GM18873 (cell line): ENCODE measurements around the gene DCLRE1A.

ENCODE experiments used
- ATAC-seq: cut with Tn5 transposase; IDR thresholded peaks from one replicate; pipeline ENCODE4 v1.9.1; 2021; ENCODE audit warnings: mild to moderate bottlenecking, moderate library complexity, moderate number of reproducible peaks; ENCODE audit not compliant: unreplicated experiment, low FRiP score

DCLRE1A gene

DNA sequence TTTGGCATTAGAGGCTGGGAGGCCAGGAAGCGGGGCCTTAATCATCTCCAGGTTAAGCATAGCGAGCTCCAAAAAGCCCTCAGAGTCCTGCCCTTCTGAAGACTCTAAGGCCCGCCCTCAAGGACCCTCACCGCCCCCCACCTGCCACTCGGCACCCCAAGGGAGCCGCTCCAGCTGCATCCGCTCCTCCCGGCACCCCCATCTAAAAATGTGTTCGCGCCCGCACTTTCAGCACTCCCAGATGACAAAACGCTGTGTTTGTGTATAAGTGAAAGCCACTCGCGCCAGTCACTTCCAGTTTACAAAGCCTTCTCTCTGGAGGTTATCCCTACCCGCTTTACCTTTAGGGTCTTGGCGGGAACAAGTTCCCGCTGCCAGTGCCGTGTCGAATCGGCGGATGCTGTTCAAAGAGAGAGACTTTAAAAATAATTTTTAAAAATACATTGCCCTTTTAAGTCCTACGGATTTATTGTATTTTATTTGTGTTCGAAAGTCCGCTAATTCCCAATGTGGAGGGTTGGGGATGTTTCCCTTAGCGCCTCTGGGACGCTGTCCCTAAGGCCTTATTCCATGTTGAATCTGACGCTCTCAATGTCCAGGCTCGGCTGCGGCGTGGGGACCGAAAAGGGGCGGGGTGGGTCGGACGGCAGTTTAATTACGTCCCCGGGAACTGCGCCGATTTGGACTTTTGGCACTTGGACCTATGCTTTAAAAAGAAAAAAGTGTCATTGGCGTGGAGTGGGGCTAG, at the start of gene DCLRE1A, which contains the start of gene NHLRC2:
Gene DCLRE1A (minus strand): TSS at position 70 of the 748 bp plus-strand sequence. CDS start 900 bp downstream, outside the sequence.
Gene NHLRC2 (plus strand): TSS at position 649 of the 748 bp plus-strand sequence. CDS start 212 bp downstream, outside the sequence.
- ATAC-seq, result peak; percentile 28

DNA sequence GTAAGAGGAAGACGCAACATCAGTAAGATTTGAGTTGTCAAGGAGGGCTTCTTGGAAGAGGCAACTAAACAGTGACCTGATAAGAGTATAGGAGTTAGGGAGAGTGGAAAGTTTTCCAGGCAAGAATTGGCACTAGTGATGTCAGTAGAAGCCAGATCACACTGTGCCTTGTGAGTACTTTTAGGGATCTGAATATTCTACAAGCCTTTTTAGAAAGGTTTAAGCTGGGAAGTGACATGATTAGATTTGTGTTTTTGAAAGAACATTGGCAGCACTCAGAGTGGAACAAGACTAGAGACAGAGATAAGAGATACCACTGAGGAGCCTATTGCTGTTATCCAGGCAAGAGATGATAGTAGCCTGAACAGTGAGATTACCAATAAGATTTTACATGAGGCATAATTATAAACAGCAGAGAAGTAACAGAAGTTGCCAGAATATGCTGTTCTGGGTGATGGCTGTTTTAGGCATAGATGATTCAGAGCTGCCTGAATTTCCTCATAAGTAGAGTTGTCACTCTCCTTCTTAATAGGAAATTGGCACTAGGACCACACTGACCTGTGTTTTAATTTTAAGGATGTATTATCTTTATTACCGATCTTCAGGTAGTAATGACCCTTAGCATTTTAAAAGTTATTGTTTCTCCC, 46.2 kb upstream of the DCLRE1A start:
- ATAC-seq, result no peak

DNA sequence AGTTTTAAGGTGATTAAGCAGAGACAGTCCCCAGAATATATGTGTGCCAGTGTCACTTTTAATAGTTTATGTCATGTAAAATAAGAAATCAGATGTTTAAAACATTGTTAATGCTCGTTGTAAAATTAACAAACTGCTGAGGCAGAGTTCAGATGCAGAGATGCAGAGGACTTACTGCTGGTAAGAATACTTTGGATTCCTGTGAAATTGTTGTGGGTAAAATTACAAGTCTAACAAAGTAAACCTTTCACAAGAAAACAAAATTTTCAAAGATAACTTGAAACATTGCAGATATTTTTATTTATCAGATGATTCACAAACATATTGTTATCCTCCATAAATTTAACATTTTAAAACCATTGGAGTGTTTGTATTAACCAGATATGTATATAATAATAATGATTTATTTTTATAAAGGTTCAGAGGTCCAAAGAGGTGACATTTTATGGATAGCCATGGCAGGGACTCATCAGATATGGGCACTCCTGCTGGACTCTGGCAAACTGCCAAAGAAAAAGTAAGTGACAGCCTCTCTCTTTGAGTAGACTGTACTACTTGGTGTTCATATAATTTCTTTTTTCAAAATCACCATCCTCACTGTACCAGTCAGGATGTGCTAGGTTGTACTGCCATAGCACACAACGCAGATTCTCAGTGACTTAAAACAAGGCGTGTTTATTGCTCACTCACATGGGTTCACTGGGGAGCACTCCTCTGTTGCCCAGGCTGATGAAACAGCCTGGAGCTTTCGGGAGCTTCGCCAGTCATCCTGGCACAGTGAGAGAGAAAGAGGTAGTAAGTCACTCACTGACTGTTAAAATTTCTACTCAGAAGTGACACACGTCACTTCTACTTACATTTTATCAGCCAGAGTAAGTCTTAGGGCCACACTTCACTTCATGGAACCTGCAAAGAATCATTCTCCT, 44.1 kb upstream of the DCLRE1A start:
- no peak for ATAC-seq

DNA sequence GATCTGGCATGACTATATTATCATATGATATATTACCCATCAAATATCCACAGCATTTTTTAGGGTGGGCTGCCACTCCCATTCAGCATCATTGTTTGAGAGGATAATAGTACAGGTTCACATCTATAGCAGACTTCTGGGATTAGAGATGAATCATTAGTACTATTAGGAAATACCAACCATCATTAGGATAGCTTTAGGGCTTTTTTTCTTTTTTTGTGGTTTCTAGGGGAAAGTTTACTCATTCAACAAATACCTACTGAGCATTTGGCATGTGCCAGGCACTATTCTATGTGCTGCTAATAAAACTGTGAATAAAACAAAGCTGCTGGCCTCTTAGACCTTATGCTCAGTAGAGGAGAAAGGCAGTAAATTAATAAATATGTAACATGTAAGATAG, 41.1 kb upstream of the DCLRE1A start:
- no peak for ATAC-seq

DNA sequence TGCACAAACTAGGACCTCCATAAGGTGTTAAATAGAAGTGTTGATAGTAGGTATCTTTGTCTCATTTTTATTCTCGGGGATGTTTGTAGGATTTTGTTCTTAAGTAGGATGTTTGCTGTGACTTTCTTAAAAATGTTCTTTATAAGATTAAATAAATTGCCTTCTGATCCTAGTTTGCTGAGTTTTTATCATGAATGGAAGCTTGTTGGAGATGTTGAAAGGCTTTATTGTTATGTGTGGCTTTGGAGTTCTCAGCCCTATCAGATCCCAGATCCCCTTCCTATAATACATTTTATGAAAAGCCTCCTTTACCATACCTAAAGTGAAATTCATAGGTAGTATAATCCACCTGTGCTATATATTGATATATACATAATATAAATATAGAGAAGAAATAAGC, 40.7 kb upstream of the DCLRE1A start:
- ATAC-seq, result no peak

DNA sequence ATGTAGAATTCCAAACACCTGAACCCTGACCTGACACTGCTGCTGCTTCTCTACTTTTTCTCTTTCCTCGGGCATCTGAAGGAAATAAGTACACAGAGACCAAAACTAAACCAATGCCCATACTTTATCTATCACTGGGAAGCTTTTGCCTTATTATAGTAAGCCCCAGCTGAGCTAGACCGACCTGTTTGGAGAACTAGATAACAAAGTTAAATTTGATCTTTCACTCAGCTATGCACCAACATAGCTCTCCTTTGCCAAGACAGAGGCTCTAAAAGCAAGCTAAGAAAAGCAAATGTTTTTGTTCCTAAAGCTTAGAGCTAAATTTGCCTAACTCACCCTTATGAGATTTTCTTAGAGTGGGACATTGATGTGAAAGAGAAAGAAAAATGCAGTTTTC, 39.7 kb upstream of the DCLRE1A start:
- no peak for ATAC-seq

DNA sequence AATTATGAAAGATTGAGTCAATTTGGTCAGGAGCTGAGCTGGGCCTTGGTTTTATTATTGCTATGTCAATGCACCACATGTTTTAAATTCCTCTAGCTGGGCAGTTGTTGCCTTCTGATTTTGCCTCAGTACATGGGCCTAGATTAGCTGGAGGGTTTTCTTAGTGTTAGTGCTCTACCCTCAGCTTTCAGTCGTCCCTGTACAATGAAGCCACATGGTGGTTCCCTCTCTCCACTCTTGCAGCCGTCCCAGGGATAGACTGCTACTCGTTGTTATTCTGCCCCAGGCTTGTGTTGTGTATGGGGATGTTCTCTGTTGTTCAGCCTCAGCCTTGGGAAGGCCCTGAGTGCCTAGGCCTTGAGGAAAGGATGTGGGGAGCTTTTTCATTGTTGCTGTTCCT, 37.6 kb upstream of the DCLRE1A start:
- no peak for ATAC-seq

DNA sequence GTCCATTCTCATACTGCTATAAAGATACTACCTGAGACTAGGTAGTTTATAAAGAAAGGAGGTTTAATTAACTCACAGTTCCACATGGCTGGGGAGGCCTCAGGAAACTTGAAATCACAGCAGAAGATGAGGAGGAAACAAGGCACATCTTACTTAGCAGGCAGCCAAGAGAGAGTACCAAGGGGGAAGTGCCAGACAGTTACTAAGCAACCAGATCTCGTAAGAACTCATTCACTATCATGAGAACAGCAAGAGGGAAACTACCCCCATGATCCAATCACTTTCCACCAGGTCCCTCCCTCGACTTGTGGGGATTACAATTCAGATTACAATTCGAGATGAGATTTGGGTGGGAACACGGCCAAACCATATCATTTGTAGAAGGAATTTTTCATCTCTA, 36.9 kb upstream of the DCLRE1A start:
- ATAC-seq, result no peak

DNA sequence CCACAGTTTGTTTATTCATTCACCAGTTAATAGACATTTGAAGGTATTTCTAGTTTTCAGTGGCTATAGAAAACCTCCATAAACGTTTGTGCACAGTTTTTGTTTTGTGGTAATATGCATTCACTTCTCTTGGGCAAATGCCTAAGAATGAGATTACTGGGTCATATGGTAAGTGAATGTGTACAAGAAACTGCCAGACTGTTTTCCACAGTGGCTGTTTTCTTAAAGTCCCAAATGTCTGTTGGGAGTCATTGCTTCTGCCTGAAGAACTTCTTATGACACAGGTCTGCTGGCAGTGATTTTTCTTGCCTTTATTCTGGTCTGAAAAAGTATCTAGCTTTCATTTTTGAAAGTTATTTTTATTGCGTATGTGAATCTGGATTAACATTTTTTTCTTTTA, 36.0 kb upstream of the DCLRE1A start:
- ATAC-seq, result no peak

DNA sequence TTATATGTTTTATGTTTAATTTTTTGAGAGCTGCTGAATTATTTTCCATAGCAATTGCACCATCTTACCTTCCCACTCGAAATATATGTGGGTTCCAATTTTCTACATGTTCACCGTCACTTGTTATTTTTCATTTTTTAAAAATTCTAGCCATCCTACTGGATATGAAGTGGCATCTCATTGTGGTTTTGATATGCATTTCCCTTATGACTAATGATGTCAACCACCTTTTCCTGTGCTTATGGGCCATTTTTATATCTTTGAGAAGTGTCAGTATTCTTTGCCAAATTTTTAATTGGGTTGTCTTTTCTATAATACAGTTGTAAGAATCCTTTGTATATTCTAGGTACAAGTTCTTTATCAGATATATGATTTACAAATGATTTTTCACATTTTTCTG, 28.4 kb upstream of the DCLRE1A start:
- ATAC-seq, result no peak

DNA sequence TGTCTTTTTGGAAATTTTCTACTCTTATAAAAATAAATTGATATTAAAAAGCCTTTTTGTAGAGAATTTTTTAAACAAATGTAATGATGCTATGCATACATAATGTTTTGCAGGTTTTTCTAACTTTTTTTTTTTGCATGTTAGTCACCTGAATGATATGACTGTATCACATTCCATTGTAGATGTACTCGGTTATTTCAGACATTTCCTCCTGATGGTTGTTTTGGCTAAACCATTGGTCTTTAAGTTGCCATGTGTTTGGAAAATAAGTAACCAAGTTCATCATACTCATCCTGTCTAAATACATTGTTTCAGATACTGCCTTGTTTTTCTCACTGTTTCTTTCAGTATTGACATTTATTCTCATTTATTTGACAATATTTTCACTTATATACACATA, 26.4 kb upstream of the DCLRE1A start:
- ATAC-seq, result no peak

DNA sequence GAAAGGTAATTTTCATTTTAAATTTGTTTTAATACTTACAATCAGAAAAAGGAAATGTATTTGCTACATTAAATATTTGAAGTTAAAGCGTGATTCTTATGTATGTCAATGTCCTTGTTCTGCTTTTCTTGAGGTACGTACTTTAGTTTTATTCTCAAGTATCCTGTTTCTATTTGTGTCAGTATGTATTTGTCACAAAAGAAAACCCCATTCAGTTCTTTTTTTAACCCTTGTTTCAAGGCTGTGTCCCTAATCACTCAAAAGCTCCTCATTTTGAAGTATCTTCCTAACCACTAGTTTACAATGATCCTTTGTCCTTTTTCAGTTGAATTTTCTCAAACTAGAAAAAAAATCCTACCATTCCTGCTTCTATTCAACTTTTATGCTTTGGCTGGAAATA, 25.8 kb upstream of the DCLRE1A start:
- ATAC-seq, result peak; percentile 83

DNA sequence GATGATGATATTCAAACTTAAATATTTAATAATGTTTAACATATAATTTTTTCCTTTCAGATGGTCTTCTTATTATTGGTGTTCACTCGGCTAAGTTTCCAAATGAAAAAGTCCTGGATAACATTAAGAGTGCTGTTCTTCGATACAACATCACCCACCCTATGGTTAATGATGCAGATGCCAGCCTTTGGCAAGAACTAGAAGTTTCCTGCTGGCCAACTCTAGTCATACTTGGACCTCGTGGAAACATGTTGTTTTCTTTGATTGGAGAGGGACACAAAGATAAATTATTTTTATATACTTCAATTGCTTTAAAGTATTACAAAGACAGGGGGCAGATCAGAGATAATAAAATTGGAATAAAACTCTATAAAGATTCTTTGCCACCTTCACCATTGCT, 22.6 kb upstream of the DCLRE1A start:
- ATAC-seq, result no peak

DNA sequence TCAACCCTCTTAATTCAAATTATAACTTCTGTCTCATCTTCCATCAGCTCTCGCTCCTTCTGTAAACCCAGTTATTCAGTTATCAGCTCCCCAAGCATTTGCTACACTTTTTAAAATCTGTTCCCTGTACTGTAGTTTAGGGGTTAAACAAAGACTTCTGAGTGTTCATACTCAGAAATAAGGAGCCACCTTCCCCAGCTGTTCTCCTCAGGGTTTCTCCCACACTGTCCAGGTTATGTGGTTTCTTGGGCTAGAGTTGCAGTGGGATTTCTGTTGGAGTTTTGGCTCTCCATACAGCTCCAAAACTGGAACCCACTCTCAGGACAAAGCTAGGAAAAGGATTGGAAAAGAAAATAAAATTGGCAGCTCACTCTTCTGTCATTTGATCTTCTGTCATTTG, 21.3 kb upstream of the DCLRE1A start:
- ATAC-seq, result no peak

DNA sequence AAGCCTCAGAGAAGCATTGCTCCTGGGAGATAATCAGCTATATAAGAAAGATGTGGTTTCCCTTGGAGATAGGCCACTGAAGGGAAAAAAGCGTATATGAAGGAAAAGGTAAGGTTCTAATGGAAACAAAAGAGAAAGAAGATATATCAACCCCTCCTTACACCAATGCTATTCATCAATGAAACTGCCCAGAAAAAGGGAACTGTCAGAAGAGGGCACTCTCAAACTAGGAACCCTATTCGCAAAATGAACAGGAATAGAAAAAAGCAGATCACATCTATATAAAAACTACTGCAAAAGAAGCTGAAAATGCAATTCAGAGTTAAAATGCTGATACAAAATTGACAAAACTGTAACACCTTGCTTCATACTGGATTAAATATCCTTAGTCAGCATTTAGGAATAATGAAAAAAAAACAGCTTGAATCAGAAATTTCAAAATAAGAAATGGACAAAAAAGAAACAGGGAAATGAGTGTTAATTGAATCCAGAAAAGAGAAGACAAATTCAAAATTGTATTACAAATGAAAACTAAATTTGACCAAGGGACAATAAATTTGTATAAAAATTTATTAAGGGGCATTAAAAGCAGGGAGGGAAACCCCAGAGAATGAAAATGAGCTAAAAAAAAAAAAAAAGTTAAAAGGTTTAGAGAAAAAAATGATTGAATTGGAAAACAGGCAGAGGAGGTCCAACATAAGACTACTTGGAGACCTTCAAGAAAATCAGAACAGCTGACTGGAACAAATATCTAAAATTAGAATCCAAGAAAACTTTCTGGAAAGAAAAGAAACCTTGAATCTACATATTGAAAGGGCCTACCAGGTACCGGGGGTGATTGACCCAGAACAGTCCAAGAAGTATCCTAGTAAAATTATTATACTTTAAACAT, 18.5 kb upstream of the DCLRE1A start:
- ATAC-seq, result no peak

DNA sequence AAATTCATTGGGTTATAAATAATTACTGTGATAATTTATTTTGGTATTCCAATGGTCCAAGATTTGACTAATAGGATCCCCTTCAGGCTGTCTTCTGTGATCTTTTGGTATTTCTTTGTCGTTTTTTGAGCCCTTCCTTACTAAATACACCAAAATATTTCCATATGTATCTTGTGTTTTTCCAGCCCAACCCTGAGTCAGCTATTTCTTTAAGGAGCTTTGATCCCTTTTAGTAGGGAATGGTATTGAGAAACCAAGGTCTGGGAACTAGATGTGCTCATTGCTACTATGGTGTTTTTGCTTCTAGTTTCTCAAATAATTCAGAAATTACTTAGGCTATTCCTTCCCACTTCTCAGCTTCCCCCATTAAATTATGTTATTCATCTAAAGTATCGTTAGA, 15.9 kb upstream of the DCLRE1A start:
- no peak for ATAC-seq

DNA sequence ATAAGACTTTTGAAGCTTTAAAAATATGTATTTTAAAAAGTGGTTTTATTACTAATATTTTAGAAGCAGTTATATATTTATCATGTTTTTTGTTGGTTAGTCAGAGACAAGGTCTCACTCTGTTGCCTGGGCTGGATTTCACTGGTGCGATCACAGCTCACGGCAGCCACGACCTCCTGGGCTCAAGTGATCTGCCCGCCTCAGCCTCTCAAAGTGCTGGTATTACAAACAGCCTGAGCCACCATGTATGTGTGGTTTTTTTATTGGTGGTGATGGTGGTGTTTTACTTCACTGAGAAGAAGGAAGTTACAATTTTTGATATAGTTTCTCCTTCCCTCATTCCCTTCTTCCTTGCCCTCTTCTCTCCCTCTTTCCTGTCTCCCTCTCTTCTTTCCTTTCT, 14.0 kb upstream of the DCLRE1A start:
- no peak for ATAC-seq

DNA sequence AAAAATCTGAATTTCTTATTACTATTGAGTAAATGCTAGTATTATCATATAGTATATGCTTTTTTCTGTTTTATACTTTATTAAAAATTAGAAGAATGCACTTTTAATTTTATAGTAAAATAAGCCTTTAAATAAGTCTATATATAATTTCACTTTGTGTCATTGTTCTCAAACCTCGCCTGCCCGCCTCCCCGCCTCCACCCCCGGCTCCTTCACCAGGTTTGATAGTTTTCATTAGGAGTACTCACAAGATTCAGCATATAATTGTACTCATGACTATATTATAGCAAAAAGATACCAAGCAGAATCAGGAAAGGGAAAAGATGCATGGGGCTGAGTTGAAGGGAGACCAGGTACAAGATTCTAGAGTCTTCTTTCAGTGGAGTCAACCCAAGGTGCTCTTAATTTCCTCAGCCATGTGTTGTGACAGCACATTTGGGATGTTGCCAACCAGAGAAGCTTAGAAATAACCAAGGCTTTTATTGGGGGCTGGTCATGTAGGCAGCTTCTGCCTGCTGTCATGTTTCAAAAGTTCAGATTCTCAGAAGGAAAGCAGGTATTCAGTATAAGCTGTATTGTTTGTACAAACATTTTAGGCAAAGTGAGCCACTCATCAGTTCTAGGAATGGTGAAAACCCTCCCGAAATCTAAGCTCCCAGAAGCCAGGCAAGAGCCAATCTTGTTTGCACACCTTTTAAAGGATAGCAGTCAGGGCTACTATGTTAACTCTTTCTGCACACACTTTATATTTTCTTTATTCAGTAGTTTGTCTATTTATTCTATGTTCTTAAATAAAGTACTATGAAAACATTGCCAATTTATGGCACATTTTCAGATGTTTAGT, 12.9 kb upstream of the DCLRE1A start:
- no peak for ATAC-seq

DNA sequence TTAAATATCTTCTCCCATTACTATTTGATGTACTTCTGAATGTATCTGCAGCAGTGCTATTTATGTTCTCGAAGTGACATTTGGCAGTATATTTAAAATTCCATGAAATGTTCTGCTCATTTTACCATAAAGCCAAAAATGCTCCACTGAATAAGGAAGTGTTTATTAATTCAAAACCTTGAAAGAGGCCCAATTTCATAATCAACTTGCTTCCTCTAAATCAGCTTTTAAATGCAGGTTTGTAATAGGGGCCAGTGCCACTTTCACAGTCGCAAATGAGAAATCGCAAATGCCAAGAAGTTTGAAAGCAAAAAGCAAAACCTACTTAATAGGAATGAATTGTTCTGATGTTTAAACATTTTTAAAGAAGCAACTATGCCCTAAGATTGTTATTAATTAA, 12.0 kb upstream of the DCLRE1A start:
- no peak for ATAC-seq
